ENCODE results near the gene NAA16. TPM values are rescaled to one million over a fixed set of nuclear protein-coding genes. Genes with fewer than 3 reads are reported as not detected.

NAA16 gene
- total and polyA plus RNA-seq, 9 of the 15 experiments (the other 6 are each of a cell fraction or from before 2014, with no cell fraction given): 3.7 to 18.2 (median 12.0) TPM

DNA sequence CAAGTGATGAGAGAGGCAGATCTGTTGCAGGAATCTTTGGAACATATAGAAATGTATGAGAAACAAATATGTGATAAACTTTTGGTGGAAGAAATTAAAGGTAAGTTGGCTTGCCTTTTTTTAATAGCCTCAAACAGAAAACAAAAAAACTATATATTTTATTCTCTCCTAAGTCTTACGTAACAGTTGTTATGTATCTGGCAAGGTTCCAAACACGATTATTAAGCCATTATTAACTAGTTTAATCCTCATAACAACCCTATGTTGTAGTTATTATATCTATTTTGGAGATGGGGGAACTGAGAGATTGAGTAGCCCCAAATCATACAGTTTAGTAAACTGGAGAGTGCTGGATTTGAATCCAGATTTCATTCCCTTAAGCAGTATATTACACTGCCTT lies 14.7 kb downstream of the NAA16 start:
- ATAC-seq: no peak
- FAIRE-seq: no peak
- CTCF ChIA-PET (ENCODE audit: low intra/inter-chr PET ratio): no interaction called here
- BruUV-seq (replicated peaks): no TSS peak
- Histone ChIP-seq H3K4me1 (replicated peaks in 1 of 2; ENCODE audit: control insufficient read depth in 2 of 2, insufficient read depth in 2 of 2, low read length in 2 of 2) (no peaks in the 10 kb centered on the region; a peak in 1 of 5 replicates), H4K20me1 (replicated peaks; ENCODE audit: control insufficient read depth, insufficient read depth, low read length) (no peaks in the 10 kb centered on the region), H3K9ac (ENCODE audit: insufficient read depth in 1 of 2, low read depth in 2 of 2, low read length in 2 of 2) (no peak overlapping the region), H3K9me1 (ENCODE audit: control insufficient read depth, insufficient read depth, low read length) (no peaks in the 10 kb centered on the region), H3K27me3 (ENCODE audit: control insufficient read depth in 2 of 2, insufficient read depth in 2 of 2, low read length in 2 of 2) (no peaks in the 10 kb centered on the region), H3K4me2 (ENCODE audit: insufficient read depth, low read length) (no peak overlapping the region), H2AFZ (ENCODE audit: low read depth, low read length) (no peak overlapping the region), H3K79me2 (ENCODE audit: control insufficient read depth, insufficient read depth, low read length) (peaks cover under 1% of the 10 kb centered on the region; the same call in 1 of the 3 replicates), H3K4me3 (no peak overlapping the region), H3K27ac (ENCODE audit: extremely low read depth, low read depth, low read length) (no peak overlapping the region), H3K36me3 (ENCODE audit: control insufficient read depth, insufficient read depth, low read length) (peaks cover 61% of the 10 kb centered on the region), H3K9me3 (replicated peaks; ENCODE audit: control insufficient read depth, insufficient read depth, low read depth, low read length) (no peaks in the 10 kb centered on the region)
- POLR2A ChIA-PET: no interaction called here
- intact Hi-C loops (cut with micrococcal nuclease) (no loop called here), in situ Hi-C loops (cut with MboI) (no loop called here)
- WGBS (ENCODE audit: insufficient coverage, low coverage, missing lambda C conversion rate): 71% methylated on average over 2 of the region's 2 CpGs
- DNase-seq (ENCODE audit: extremely low read depth in 1 of 4, low spot score in 3 of 4): no peak
- TF ChIP-seq NFIC (IDR thresholded peaks at IDR 0.05): peak; percentile 41; the same call in 1 of the 2 replicates
- no peak for TF ChIP-seq TCFL5 (CRISPR knock-in tag; conservative IDR thresholded peaks at IDR 0.05)
- TF ChIP-seq CEBPB (tag; IDR thresholded peaks at IDR 0.05): 0 out of 2 replicates have a peak, but pooled peaks have one; percentile 22

DNA sequence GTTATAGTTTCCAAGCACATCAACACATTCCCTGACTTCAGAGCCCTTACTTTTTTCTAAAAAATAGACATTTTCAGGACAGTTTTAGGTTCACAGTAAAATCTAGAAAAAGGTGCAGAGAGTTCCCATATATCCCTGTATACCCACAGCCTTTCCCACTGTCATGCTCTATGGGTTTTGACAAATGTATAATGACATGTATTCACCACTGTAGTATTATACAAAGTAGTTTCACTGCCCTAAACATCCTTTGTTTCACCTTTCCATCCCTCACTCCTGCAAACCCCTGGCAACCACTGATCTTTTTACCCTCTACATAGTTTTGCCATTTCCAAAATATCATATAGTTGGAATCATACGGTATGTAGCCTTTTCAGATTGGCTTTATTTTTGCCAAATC lies 15.6 kb downstream of the NAA16 start:
- in situ Hi-C loops (cut with MboI): no loop called here
- H3K36me3 ChIP-seq (ENCODE audit: control insufficient read depth, insufficient read depth, low read length): peaks cover 59% of the 10 kb centered on the region
- TF ChIP-seq RHOXF2B (CRISPR knock-in tag; conservative IDR thresholded peaks at IDR 0.05) (no peak), TCF7 (IDR thresholded peaks at IDR 0.05; ENCODE audit: borderline replicate concordance) (no peak), HLTF (IDR thresholded peaks at IDR 0.05) (no peak), ZNF639 (CRISPR knock-in tag; conservative IDR thresholded peaks at IDR 0.05 in 1 of 2, IDR thresholded peaks at IDR 0.05 in 1 of 2) (no peak), CBFA2T2 (conservative IDR thresholded peaks at IDR 0.05) (no peak), CLOCK (CRISPR knock-in tag; IDR thresholded peaks at IDR 0.05; ENCODE audit: borderline replicate concordance) (no peak), ZFX (CRISPR knock-in tag; IDR thresholded peaks at IDR 0.05) (no peak), CHCHD3 (CRISPR knock-in tag; IDR thresholded peaks at IDR 0.05) (no peak), STAG1 (CRISPR knock-in tag; IDR thresholded peaks at IDR 0.05; ENCODE audit: borderline replicate concordance) (no peak), ZNF12 (CRISPR knock-in tag; IDR thresholded peaks at IDR 0.05) (no peak), STAT5B (CRISPR knock-in tag; IDR thresholded peaks at IDR 0.05) (no peak), FUS (optimal IDR thresholded peaks at IDR 0.05; ENCODE audit: low read depth, low read length) (no peak)

More for the DNA sequence above, 15.6 kb downstream of the NAA16 start:
- intact Hi-C loops (cut with micrococcal nuclease): no loop called here
- no peaks in the 10 kb centered on the region for H4K20me1 ChIP-seq (replicated peaks; ENCODE audit: control insufficient read depth, insufficient read depth, low read length)
- ChIA-PET POLR2A (no interaction called here), CTCF (ENCODE audit: low intra/inter-chr PET ratio) (no interaction called here)
- no peak overlapping the region for H2AFZ ChIP-seq (ENCODE audit: low read depth, low read length)
- ATAC-seq (no peak), DNase-seq (ENCODE audit: extremely low read depth in 1 of 4, low spot score in 3 of 4) (no peak), FAIRE-seq (no peak)
- H3K4me2 ChIP-seq (ENCODE audit: insufficient read depth, low read length): no peak overlapping the region
- H3K4me1 ChIP-seq (replicated peaks in 1 of 2; ENCODE audit: control insufficient read depth in 2 of 2, insufficient read depth in 2 of 2, low read length in 2 of 2): no peaks in the 10 kb centered on the region
- WGBS (ENCODE audit: insufficient coverage, low coverage, missing lambda C conversion rate): 93% methylated on average over 1 of the region's 1 CpG
- no peak overlapping the region for H3K9ac ChIP-seq (ENCODE audit: insufficient read depth in 1 of 2, low read depth in 2 of 2, low read length in 2 of 2)
- H3K9me1 ChIP-seq (ENCODE audit: control insufficient read depth, insufficient read depth, low read length): no peaks in the 10 kb centered on the region
- no TSS peak for BruUV-seq (replicated peaks)
- no peaks in the 10 kb centered on the region for H3K9me3 ChIP-seq (replicated peaks; ENCODE audit: control insufficient read depth, insufficient read depth, low read depth, low read length)
- no peaks in the 10 kb centered on the region; the same call in 2 of the 3 replicates for H3K79me2 ChIP-seq (ENCODE audit: control insufficient read depth, insufficient read depth, low read length)
- no peak overlapping the region for H3K4me3 ChIP-seq
- no peaks in the 10 kb centered on the region for H3K27me3 ChIP-seq (ENCODE audit: control insufficient read depth in 2 of 2, insufficient read depth in 2 of 2, low read length in 2 of 2)
- H3K27ac ChIP-seq (ENCODE audit: extremely low read depth, low read depth, low read length): no peak overlapping the region
